CD14-positive monocyte (primary cell): Measurements from ENCODE around the gene PLAAT4. TPM values are rescaled to one million over a fixed set of nuclear protein-coding genes. Genes with fewer than 3 reads are reported as not detected.

Source experiments
- DNase-seq, 3 donors: peaks; one replicate each; pipeline ENCODE4 v3.0.0-alpha.2; 2011 to 2022
- H2AFZ ChIP-seq: 2 replicates; pipeline ENCODE4 v1.6.0; 2012; ENCODE audit warnings: mild to moderate bottlenecking, low read depth, low read length, inconsistent platforms; ENCODE audit not compliant: insufficient read depth, poor library complexity, severe bottlenecking
- H3K27ac ChIP-seq, 2 donors: 1 replicate in 1 of 2; 2 replicates in 1 of 2; pipeline ENCODE4 v1.5.1; 2012 to 2013; ENCODE audit warnings: low read length in 2 of 2, control low read depth in 1 of 2, inconsistent platforms in 1 of 2, low read depth in 1 of 2, mild to moderate bottlenecking in 1 of 2
- H3K27me3 ChIP-seq, 2 donors: one replicate each; pipeline versions ENCODE4 v1.6.0 to v1.6.1; 2011 to 2013; ENCODE audit warnings: low read length in 2 of 2; ENCODE audit not compliant: control insufficient read depth in 2 of 2, insufficient read depth in 2 of 2
- H3K36me3 ChIP-seq, 2 donors: replicated peaks in 1 of 2; 1 replicate in 1 of 2; 2 replicates in 1 of 2; pipeline versions ENCODE4 v1.5.1 to v1.6.1; 2012 to 2013; ENCODE audit warnings: low read length in 2 of 2, control low read depth in 1 of 2, inconsistent platforms in 1 of 2, mild to moderate bottlenecking in 1 of 2; ENCODE audit not compliant: insufficient read depth in 2 of 2, control insufficient read depth in 1 of 2
- H3K4me1 ChIP-seq, 2 donors: 1 replicate in 1 of 2; 2 replicates in 1 of 2; pipeline versions ENCODE4 v1.5.1 to v1.6.1; 2012 to 2013; ENCODE audit warnings: low read length in 2 of 2, control low read depth in 1 of 2, inconsistent platforms in 1 of 2, mild to moderate bottlenecking in 1 of 2, moderate library complexity in 1 of 2; ENCODE audit not compliant: insufficient read depth in 2 of 2, control insufficient read depth in 1 of 2
- H3K4me2 ChIP-seq: replicated peaks from 2 replicates; pipeline ENCODE3; 2012; ENCODE audit warnings: low read length, moderate library complexity, mild to moderate bottlenecking; ENCODE audit not compliant: poor library complexity, severe bottlenecking; ENCODE audit errors: extremely low read depth
- H3K4me3 ChIP-seq, 3 experiments: fragments of 200-600 bp in 1 of 3; sonication (generic) in 1 of 3; replicated peaks in 1 of 3; 1 replicate in 2 of 3; 2 replicates in 1 of 3; pipeline ENCODE4 v1.5.1; 2011 to 2013; ENCODE audit warnings: low read length in 3 of 3, mild to moderate bottlenecking in 3 of 3, control low read depth in 2 of 3, low read depth in 2 of 3, inconsistent platforms in 1 of 3, moderate library complexity in 1 of 3
- H3K79me2 ChIP-seq: 2 replicates; pipeline ENCODE4 v1.6.0; 2012; ENCODE audit warnings: mild to moderate bottlenecking, control low read depth, inconsistent platforms, low read length, moderate library complexity; ENCODE audit not compliant: insufficient read depth
- H3K9ac ChIP-seq: 2 replicates; pipeline ENCODE4 v1.6.0; 2017; ENCODE audit warnings: low read length, mild to moderate bottlenecking; ENCODE audit not compliant: insufficient read depth, poor library complexity, severe bottlenecking
- H3K9me3 ChIP-seq, 2 donors: replicated peaks in 1 of 2; 1 replicate in 1 of 2; 2 replicates in 1 of 2; pipeline versions ENCODE4 v1.5.1 to v1.6.1; 2012 to 2013; ENCODE audit warnings: low read length in 2 of 2, control low read depth in 1 of 2; ENCODE audit not compliant: control insufficient read depth in 1 of 2, insufficient read depth in 1 of 2
- H4K20me1 ChIP-seq: 2 replicates; pipeline ENCODE4 v1.6.0; 2012; ENCODE audit warnings: mild to moderate bottlenecking, low read length, control low read depth, moderate library complexity; ENCODE audit not compliant: insufficient read depth
- H3K27ac Mint-ChIP-seq, 7 donors: one replicate each; pipeline ENCODE4 v1.8.0; 2020; ENCODE audit warnings: mild to moderate bottlenecking in 7 of 7, mixed read lengths in 7 of 7, moderate library complexity in 6 of 7, inconsistent platforms in 2 of 7
- H3K27me3 Mint-ChIP-seq, 3 donors: one replicate each; pipeline ENCODE4 v1.8.0; 2021 to 2022; ENCODE audit warnings: low read depth in 3 of 3, mild to moderate bottlenecking in 3 of 3, mixed read lengths in 3 of 3, moderate library complexity in 3 of 3, inconsistent platforms in 1 of 3
- H3K36me3 Mint-ChIP-seq, 2 donors: one replicate each; pipeline ENCODE4 v1.8.0; 2020; ENCODE audit warnings: mixed read lengths in 2 of 2, inconsistent platforms in 1 of 2, mild to moderate bottlenecking in 1 of 2
- H3K4me1 Mint-ChIP-seq: one replicate; pipeline ENCODE4 v1.8.0; 2020; ENCODE audit warnings: mild to moderate bottlenecking, mixed read lengths
- H3K4me3 Mint-ChIP-seq, 2 donors: one replicate each; pipeline ENCODE4 v1.8.0; 2020; ENCODE audit warnings: mild to moderate bottlenecking in 2 of 2, mixed read lengths in 2 of 2, moderate library complexity in 1 of 2
- H3K9me3 Mint-ChIP-seq, 7 donors: one replicate each; pipeline ENCODE4 v1.8.0; 2020 to 2022; ENCODE audit warnings: mixed read lengths in 7 of 7, mild to moderate bottlenecking in 6 of 7, moderate library complexity in 6 of 7, inconsistent platforms in 2 of 7
- WGBS: methylation state at CpG from one replicate; pipeline ENCODE4 v1.1.5; 2013; ENCODE audit warnings: missing lambda C conversion rate; ENCODE audit not compliant: insufficient coverage; 5-methylcytosine and 5-hydroxymethylcytosine counted together
- intact Hi-C, 2 donors: fragments of 100-400 bp; cut with micrococcal nuclease; formaldehyde crosslinking; loops; one replicate each; pipeline versions ENCODE4 v1.15.0 to v1.15.1; 2023
- polyA plus RNA-seq, 3 donors: library from polyadenylated mRNA; depleted of rRNA in 1 of 3; unstranded in 2 of 3; stranded (reverse) in 1 of 3; fragments of 300-500 nt in 2 of 3; fragments of >200 nt in 1 of 3; fragmentation: Illumina TruSeq in 2 of 3; gene quantifications; 1 replicate in 2 of 3; 2 replicates in 1 of 3; pipeline ENCODE4 v1.2.3, GENCODE V29; 2012 to 2021
- TF ChIP-seq, protein P1 (sequence below): fragments of 200-600 bp; IDR thresholded peaks from one replicate; pipeline ENCODE4 v1.8.0; 2022; ENCODE audit warnings: antibody characterized with exemption, mild to moderate bottlenecking

The PLAAT4 gene
- polyA plus RNA-seq, 3 donors: 55.2 to 119 (median 101) TPM

DNA sequence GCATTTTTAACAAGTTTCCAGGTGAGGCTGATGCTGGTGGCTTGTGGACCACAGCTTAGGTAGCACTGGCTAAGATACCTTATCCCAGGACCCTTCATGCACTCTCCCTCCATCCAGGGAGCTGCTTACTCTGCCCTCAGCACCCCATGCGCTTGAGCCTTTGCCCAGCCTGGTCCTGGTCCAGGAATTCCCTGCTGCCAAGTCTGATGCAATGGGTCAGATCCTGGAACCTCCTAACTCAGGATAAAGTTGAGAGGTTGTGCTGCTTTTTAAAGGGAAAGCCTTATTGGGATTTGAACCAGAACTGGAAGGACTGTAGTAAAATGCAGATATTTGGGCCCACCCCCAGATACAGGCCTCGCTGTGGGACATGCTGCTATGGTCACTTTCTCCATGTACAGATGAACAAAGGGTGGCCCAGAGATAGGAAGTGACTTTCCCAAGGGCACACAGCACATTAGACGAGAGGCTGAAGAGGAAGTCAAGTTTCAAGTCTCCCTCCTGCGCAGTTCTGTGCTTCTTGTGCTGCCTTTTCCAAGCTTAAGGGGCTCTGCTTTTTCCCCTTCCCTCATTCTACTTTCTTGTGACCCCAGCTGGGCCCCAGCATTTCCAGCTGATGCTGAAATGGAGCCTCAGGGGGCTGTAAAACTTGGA, 31.5 kb upstream of the PLAAT4 start:
- Mint-ChIP-seq H3K36me3 (peaks cover 18 to 24% of the 10 kb centered on the region in 2 donors), H3K27me3 (no peaks in the 10 kb centered on the region), H3K4me3 (peak overlapping the region; percentile 77 to 93), H3K9me3 (peaks cover 7 to 16% (median 11%) of the 10 kb centered on the region in 7 donors), H3K27ac (peak overlapping the region; percentile 65 to 97 (median 92)), H3K4me1 (peaks cover 71% of the 10 kb centered on the region)
- Histone ChIP-seq H2AFZ (peak overlapping the region; percentile 31), H3K9me3 (peaks cover 8 to 9% of the 10 kb centered on the region in 2 donors), H3K4me3 (peak overlapping the region in 1 of 3 experiments; percentile 79), H3K9ac (peak overlapping the region; percentile 37), H3K27me3 (no peaks in the 10 kb centered on the region), H3K4me2 (peak overlapping the region; percentile 87), H3K4me1 (peaks cover 74 to 75% of the 10 kb centered on the region in 2 donors), H3K36me3 (peaks cover 11 to 18% of the 10 kb centered on the region in 2 donors), H3K27ac (peak overlapping the region; percentile 43 to 60), H3K79me2 (peaks cover 22% of the 10 kb centered on the region), H4K20me1 (no peaks in the 10 kb centered on the region)
- DNase-seq: peak in 2 of 3 donors; percentile 52 to 57
- intact Hi-C loops: loop anchor here (5.0 to 10.0 kb wide), 2 partner anchors 57 to 120 kb away; partner anchors contain the start of gene PLAAT2 (in 1 of the 2)
- TF ChIP-seq, protein P1, sequence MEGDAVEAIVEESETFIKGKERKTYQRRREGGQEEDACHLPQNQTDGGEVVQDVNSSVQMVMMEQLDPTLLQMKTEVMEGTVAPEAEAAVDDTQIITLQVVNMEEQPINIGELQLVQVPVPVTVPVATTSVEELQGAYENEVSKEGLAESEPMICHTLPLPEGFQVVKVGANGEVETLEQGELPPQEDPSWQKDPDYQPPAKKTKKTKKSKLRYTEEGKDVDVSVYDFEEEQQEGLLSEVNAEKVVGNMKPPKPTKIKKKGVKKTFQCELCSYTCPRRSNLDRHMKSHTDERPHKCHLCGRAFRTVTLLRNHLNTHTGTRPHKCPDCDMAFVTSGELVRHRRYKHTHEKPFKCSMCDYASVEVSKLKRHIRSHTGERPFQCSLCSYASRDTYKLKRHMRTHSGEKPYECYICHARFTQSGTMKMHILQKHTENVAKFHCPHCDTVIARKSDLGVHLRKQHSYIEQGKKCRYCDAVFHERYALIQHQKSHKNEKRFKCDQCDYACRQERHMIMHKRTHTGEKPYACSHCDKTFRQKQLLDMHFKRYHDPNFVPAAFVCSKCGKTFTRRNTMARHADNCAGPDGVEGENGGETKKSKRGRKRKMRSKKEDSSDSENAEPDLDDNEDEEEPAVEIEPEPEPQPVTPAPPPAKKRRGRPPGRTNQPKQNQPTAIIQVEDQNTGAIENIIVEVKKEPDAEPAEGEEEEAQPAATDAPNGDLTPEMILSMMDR: no peak
- WGBS: 100% methylated on average over 1 of the region's 4 CpGs

DNA sequence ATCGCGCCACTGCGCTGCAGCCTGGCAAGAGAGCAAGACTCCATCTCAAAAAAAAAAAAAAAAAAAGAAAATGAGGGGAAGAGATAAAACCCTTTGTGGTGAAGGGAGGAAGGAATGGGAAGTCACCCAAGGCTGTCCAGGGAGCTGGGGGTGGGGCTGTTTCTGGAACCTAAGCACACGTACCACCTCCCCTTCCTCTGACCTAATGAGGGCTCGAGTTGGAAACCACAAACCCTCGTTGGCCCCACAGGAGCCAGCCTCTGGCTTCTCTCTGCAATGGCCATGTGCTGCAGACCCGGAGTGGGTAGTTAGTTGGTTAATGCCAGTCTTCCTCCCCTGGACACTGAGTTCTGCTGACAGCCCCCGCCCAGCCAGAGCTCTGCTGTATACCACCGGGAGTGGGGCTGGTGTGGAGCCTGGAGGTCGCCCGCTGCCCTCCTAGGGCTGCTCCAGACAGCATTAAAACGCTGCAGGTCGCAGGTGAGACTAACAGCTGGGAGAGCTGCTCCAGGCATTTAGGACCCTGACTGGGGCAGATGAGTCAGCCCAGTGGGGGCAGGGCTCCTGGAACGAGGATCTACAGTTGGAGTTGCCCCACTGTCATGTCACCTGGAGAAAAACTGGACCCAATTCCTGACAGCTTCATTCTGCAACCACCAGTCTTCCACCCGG, 30.6 kb upstream of the PLAAT4 start, which contains the start of gene LGALS12:
LGALS12 (plus strand) TSS at position 228 of the 672 bp plus-strand sequence; CDS start at position 603, 375 bp downstream.
- Mint-ChIP-seq H3K9me3 (peaks cover 0 to 7% (median 3%) of the 10 kb centered on the region in 7 donors), H3K27me3 (no peaks in the 10 kb centered on the region), H3K36me3 (peaks cover 23 to 30% of the 10 kb centered on the region in 2 donors), H3K4me1 (peaks cover 71% of the 10 kb centered on the region), H3K27ac (peak within 1 kb of the TSS; percentile 78 to 97 (median 92)), H3K4me3 (peak within 1 kb of the TSS; percentile 77 to 93)
- intact Hi-C loops: loop anchor here in 1 of 2 donors (10.0 kb wide), 1 partner anchor 119 kb away; no protein-coding TSS in a partner anchor
- H3K79me2 ChIP-seq: peaks cover 22% of the 10 kb centered on the region
- peak within 1 kb of the TSS; percentile 32 to 79 (median 36) for H3K4me3 ChIP-seq
- peak; percentile 45 to 64 (median 47) for DNase-seq
- peak within 1 kb of the TSS; percentile 44 for H3K9ac ChIP-seq
- peak within 1 kb of the TSS; percentile 87 for H3K4me2 ChIP-seq
- no peaks in the 10 kb centered on the region for H3K9me3 ChIP-seq
- peak within 1 kb of the TSS; percentile 38 for H2AFZ ChIP-seq
- peaks cover 21 to 27% of the 10 kb centered on the region in 2 donors for H3K36me3 ChIP-seq
- TF ChIP-seq, protein P1: no peak
- H3K27me3 ChIP-seq: no peaks in the 10 kb centered on the region
- H3K4me1 ChIP-seq: peaks cover 74 to 75% of the 10 kb centered on the region in 2 donors
- H3K27ac ChIP-seq: peak within 1 kb of the TSS; percentile 43 to 60
- no peaks in the 10 kb centered on the region for H4K20me1 ChIP-seq
- WGBS: 1% methylated on average over 11 of the region's 15 CpGs
